K562 (cell line): ENCODE measurements around the gene FAM53C. TPM values are rescaled to one million over a fixed set of nuclear protein-coding genes. Genes with fewer than 3 reads are reported as not detected.

Experiments used
- ATF2 ChIP-seq: sonication (generic); formaldehyde crosslinking; IDR thresholded peaks from 2 replicates; pipeline ENCODE4 v1.8.1; 2022; ENCODE audit warnings: missing genetic modification reagents
- E2F1 ChIP-seq: sonication (generic); formaldehyde crosslinking; IDR thresholded peaks from 2 replicates; pipeline ENCODE4 v1.8.1; 2023; ENCODE audit warnings: mild to moderate bottlenecking, missing genetic modification reagents, moderate library complexity
- E2F5 ChIP-seq: sonication (generic); formaldehyde crosslinking; IDR thresholded peaks from 2 replicates; pipeline ENCODE4 v1.8.0; 2022; ENCODE audit warnings: mild to moderate bottlenecking, missing genetic modification reagents
- EGR1 ChIP-seq: fragments of 450-650 bp; conservative IDR thresholded peaks from 2 replicates; pipeline ENCODE4 v1.6.1; 2017; ENCODE audit warnings: mild to moderate bottlenecking
- ETV5 ChIP-seq: sonication (generic); formaldehyde crosslinking; IDR thresholded peaks from 2 replicates; pipeline ENCODE4 v1.4.0; 2020; ENCODE audit warnings: low read depth, mild to moderate bottlenecking, missing genetic modification reagents
- FOXM1 ChIP-seq, 2 experiments: fragments of 450-650 bp in 1 of 2; sonication (generic) in 1 of 2; formaldehyde crosslinking in 1 of 2; IDR thresholded peaks; 2 replicates each; pipeline versions ENCODE4 v1.6.1 to v1.9.0; 2017 to 2022; ENCODE audit warnings: low read depth in 2 of 2, mild to moderate bottlenecking in 2 of 2, missing genetic modification reagents in 1 of 2, moderate library complexity in 1 of 2
- HDGF ChIP-seq: fragments of 450-650 bp; IDR thresholded peaks from 2 replicates; pipeline ENCODE4 v1.6.1; 2016
- HNRNPL ChIP-seq: fragments of 200-400 bp; formaldehyde crosslinking; IDR thresholded peaks from 2 replicates; pipeline ENCODE4 v1.6.1; 2017; ENCODE audit warnings: low read depth, mild to moderate bottlenecking, low read length
- KLF16 ChIP-seq: IDR thresholded peaks from 2 replicates; pipeline ENCODE4 v1.6.1; 2016; ENCODE audit warnings: antibody characterized with exemption
- NR2C2 ChIP-seq, 2 experiments: fragments of 200-800 bp in 1 of 2; sonication (Bioruptor generic) in 1 of 2; sonication (generic) in 1 of 2; formaldehyde crosslinking in 1 of 2; IDR thresholded peaks; 2 replicates each; pipeline versions ENCODE4 v1.6.1 to v1.8.0; 2016 to 2022; ENCODE audit warnings: mild to moderate bottlenecking in 1 of 2, missing compliant biosample characterization in 1 of 2, missing genetic modification characterization in 1 of 2, missing genetic modification reagents in 1 of 2
- POLR2H ChIP-seq: IDR thresholded peaks from 2 replicates; pipeline ENCODE4 v1.6.1; 2016; ENCODE audit warnings: missing genetic modification characterization, low read depth, mild to moderate bottlenecking, control low read depth, missing compliant biosample characterization, moderate library complexity
- RBBP5 ChIP-seq: fragments of 200-600 bp; sonication (generic); IDR thresholded peaks from 2 replicates; pipeline ENCODE4 v1.6.1; 2012; ENCODE audit warnings: borderline replicate concordance, mild to moderate bottlenecking, low read length, control low read depth, inconsistent platforms; ENCODE audit not compliant: insufficient read depth, poor library complexity, severe bottlenecking
- SIN3A ChIP-seq, 2 experiments: fragments of 150-350 bp in 1 of 2; IDR thresholded peaks; 2 replicates each; pipeline ENCODE4 v1.6.1; 2011 to 2016; ENCODE audit warnings: borderline replicate concordance in 2 of 2, low read depth in 2 of 2, low read length in 2 of 2, mild to moderate bottlenecking in 2 of 2, moderate library complexity in 2 of 2; ENCODE audit not compliant: control insufficient read depth in 1 of 2
- STAT6 ChIP-seq: sonication (generic); formaldehyde crosslinking; IDR thresholded peaks from 2 replicates; pipeline ENCODE4 v1.8.1; 2023; ENCODE audit warnings: mild to moderate bottlenecking, missing genetic modification reagents
- ZBTB1 ChIP-seq: sonication (generic); formaldehyde crosslinking; IDR thresholded peaks from 2 replicates; pipeline ENCODE4 v1.8.1; 2023; ENCODE audit warnings: missing genetic modification reagents, low read depth, mild to moderate bottlenecking, borderline replicate concordance
- ZNF740 ChIP-seq, 3 experiments: fragments of 200-800 bp in 1 of 3; sonication (Bioruptor generic) in 1 of 3; sonication (generic) in 1 of 3; formaldehyde crosslinking in 1 of 3; IDR thresholded peaks; 2 replicates each; pipeline versions ENCODE4 v1.6.1 to v1.8.0; 2016 to 2022; ENCODE audit warnings: mild to moderate bottlenecking in 2 of 3, missing compliant biosample characterization in 2 of 3, missing genetic modification characterization in 2 of 3, missing genetic modification reagents in 1 of 3
- polyA plus RNA-seq, 8 experiments: library from polyadenylated mRNA; depleted of rRNA in 4 of 8; stranded (reverse) in 5 of 8; unstranded in 3 of 8; fragments of >200 nt; fragmentation: Nextera tagmentation in 2 of 8; fragmentation: Illumina TruSeq in 1 of 8; extraction: Ambion mirVana in 2 of 8; extraction: Trizol in 1 of 8; gene quantifications; 2 replicates each; pipeline versions ENCODE4 v1.2.1 to v1.2.3, GENCODE V29; 2011 to 2014; ENCODE audit warnings: inconsistent platforms in 1 of 8, missing spikeins in 1 of 8
- total RNA-seq, 7 experiments: library from RNA; depleted of rRNA in 6 of 7; stranded (reverse); fragments of >200 nt in 6 of 7; fragmentation: Illumina TruSeq in 2 of 7; extraction: Trizol in 2 of 7; gene quantifications; 2 replicates each; pipeline versions ENCODE4 v1.2.1 to v1.2.3, GENCODE V29; 2011 to 2021; ENCODE audit warnings: low replicate concordance in 1 of 7

The FAM53C gene
- total and polyA plus RNA-seq, 9 of the 15 experiments (the other 6 are each of a cell fraction or from before 2014, with no cell fraction given) = 9.7 to 38.5 (median 25.2) TPM

GRCh38 chr5:138352722-138353559 is 14.9 kb downstream of the FAM53C start (continued):
- TF ChIP-seq POLR2H = peak; percentile 51; the same call in 1 of the 2 replicates
- TF ChIP-seq ETV5 (CRISPR knock-in tag) = no peak
- 0 out of 2 replicates have a peak, but pooled peaks have one; percentile 7 for TF ChIP-seq HNRNPL
- peak; percentile 97 for TF ChIP-seq ZNF740 (CRISPR knock-in tag; IDR thresholded peaks at IDR 0.05)
- peak in 1 of 2 experiments; percentile 88; a peak in 2 of 4 replicates for TF ChIP-seq ZNF740 (tag; IDR thresholded peaks at IDR 0.05)
- TF ChIP-seq STAT6 = 0 out of 2 replicates have a peak, but pooled peaks have one; percentile 34
- peak; percentile 51 for TF ChIP-seq RBBP5
- TF ChIP-seq ZBTB1 (CRISPR knock-in tag) = peak; percentile 95
- no peak for TF ChIP-seq NR2C2 (CRISPR knock-in tag; IDR thresholded peaks at IDR 0.05)
- TF ChIP-seq NR2C2 (tag; IDR thresholded peaks at IDR 0.05) = peak; percentile 57
- TF ChIP-seq HDGF = no peak
- 0 out of 2 replicates have a peak, but pooled peaks have one; percentile 39 for TF ChIP-seq ATF2 (CRISPR knock-in tag)
- TF ChIP-seq KLF16 = 0 out of 2 replicates have a peak, but pooled peaks have one; percentile 19
- TF ChIP-seq E2F1 (CRISPR knock-in tag) = peak; percentile 81; the same call in 1 of the 2 replicates
- no peak for TF ChIP-seq E2F5 (CRISPR knock-in tag)
- TF ChIP-seq EGR1 = peak; percentile 66
- no peak for TF ChIP-seq FOXM1 (IDR thresholded peaks at IDR 0.05; ENCODE audit: low read depth)
- TF ChIP-seq FOXM1 (CRISPR knock-in tag; IDR thresholded peaks at IDR 0.05; ENCODE audit: low read depth) = peak; percentile 88; the same call in 1 of the 2 replicates
- peak in 1 of 2 experiments; percentile 67; a peak in 1 of 4 replicates for TF ChIP-seq SIN3A (IDR thresholded peaks at IDR 0.05; ENCODE audit: borderline replicate concordance in 2 of 2, control insufficient read depth in 1 of 2, low read depth in 2 of 2, low read length in 2 of 2)
